ENCODE data around the gene LMAN2L.

- TF ChIP-seq EGR1 (IDR thresholded peaks at IDR 0.05; ENCODE audit: low read depth in 2 of 2): no peak
- no peak for TF ChIP-seq ZBTB33 (IDR thresholded peaks at IDR 0.05)
- TF ChIP-seq CTCF (IDR thresholded peaks at IDR 0.05; ENCODE audit: low read depth, low read length, missing input control): no peak
- TF ChIP-seq YY1 (IDR thresholded peaks at IDR 0.05): no peak
- no peak for TF ChIP-seq ATF3 (IDR thresholded peaks at IDR 0.05)
Observed at GRCh38 chr2:96703021-96703751, 36.7 kb downstream of the LMAN2L start.
